OCI-LY1 (cell line): ENCODE measurements around the gene DLEC1.

Experiments
- H2AFZ ChIP-seq: fragments of 200-600 bp; sonication (generic), shearing (Covaris generic); 2 replicates; pipeline ENCODE4 v1.6.0; 2014; ENCODE audit warnings: antibody characterized with exemption, mild to moderate bottlenecking, low read length
- H3F3A ChIP-seq: fragments of 200-600 bp; sonication (generic), shearing (Covaris generic); 2 replicates; pipeline ENCODE4 v1.6.0; 2014; ENCODE audit warnings: mild to moderate bottlenecking, antibody characterized with exemption, low read length, moderate library complexity; ENCODE audit not compliant: insufficient read depth
- H3K27ac ChIP-seq: fragments of 200-600 bp; sonication (generic); 2 replicates; pipeline ENCODE4 v1.5.1; 2014; ENCODE audit warnings: low read length, mixed run types, mild to moderate bottlenecking, low read depth; ENCODE audit not compliant: poor library complexity, severe bottlenecking
- H3K27me3 ChIP-seq: fragments of 200-600 bp; sonication (generic); 2 replicates; pipeline ENCODE4 v1.6.0; 2014; ENCODE audit warnings: antibody characterized with exemption, mild to moderate bottlenecking, low read length, moderate library complexity; ENCODE audit not compliant: insufficient read depth
- H3K36me3 ChIP-seq: fragments of 200-600 bp; sonication (generic); 2 replicates; pipeline ENCODE4 v1.6.1; 2014; ENCODE audit warnings: mild to moderate bottlenecking, antibody characterized with exemption, low read length, moderate library complexity, mixed read lengths; ENCODE audit not compliant: insufficient read depth
- H3K4me1 ChIP-seq: fragments of 200-600 bp; sonication (generic); 2 replicates; pipeline ENCODE4 v1.5.1; 2014; ENCODE audit warnings: mild to moderate bottlenecking, low read length, moderate library complexity; ENCODE audit not compliant: insufficient read depth, severe bottlenecking
- H3K4me2 ChIP-seq: fragments of 200-600 bp; sonication (generic), shearing (Covaris generic); 2 replicates; pipeline ENCODE4 v1.6.1; 2014; ENCODE audit warnings: low read length
- H3K4me3 ChIP-seq: fragments of 200-600 bp; sonication (generic); 2 replicates; pipeline ENCODE4 v1.5.1; 2014; ENCODE audit warnings: low read length, low read depth, mild to moderate bottlenecking, mixed read lengths; ENCODE audit not compliant: poor library complexity, severe bottlenecking
- H3K79me2 ChIP-seq: fragments of 200-600 bp; shearing (Covaris generic); 2 replicates; pipeline ENCODE4 v1.6.1; 2016; ENCODE audit warnings: mixed run types, low read length, mixed read lengths; ENCODE audit not compliant: insufficient read depth
- H3K9ac ChIP-seq: fragments of 200-600 bp; sonication (generic), shearing (Covaris generic); 2 replicates; pipeline ENCODE4 v1.6.1; 2014; ENCODE audit warnings: mild to moderate bottlenecking, low read length, mixed read lengths
- H3K9me2 ChIP-seq: fragments of 200-600 bp; sonication (generic), shearing (Covaris generic); 2 replicates; pipeline ENCODE4 v1.6.1; 2014; ENCODE audit warnings: low read depth, mild to moderate bottlenecking, low read length, mixed read lengths
- H3K9me3 ChIP-seq: fragments of 200-600 bp; shearing (Covaris generic); 2 replicates; pipeline ENCODE4 v1.6.1; 2014; ENCODE audit warnings: low read length, mixed read lengths
- H4K20me1 ChIP-seq: fragments of 200-600 bp; sonication (generic), shearing (Covaris generic); 2 replicates; pipeline ENCODE4 v1.6.0; 2016; ENCODE audit warnings: mild to moderate bottlenecking, low read length; ENCODE audit not compliant: insufficient read depth
- EZH2 ChIP-seq: fragments of 200-600 bp; sonication (generic), shearing (Covaris generic); IDR thresholded peaks from 2 replicates; pipeline ENCODE4 v1.8.0; 2017; ENCODE audit warnings: borderline replicate concordance, mixed run types, mild to moderate bottlenecking, antibody characterized with exemption, low read length, moderate library complexity, mixed read lengths
- TF ChIP-seq, protein P1 (sequence below): fragments of 200-600 bp; sonication (generic), shearing (Covaris generic); IDR thresholded peaks from 2 replicates; pipeline ENCODE4 v1.5.1; 2017; ENCODE audit warnings: mild to moderate bottlenecking, antibody characterized with exemption, low read length, moderate library complexity, mixed read lengths

The DLEC1 gene

DNA sequence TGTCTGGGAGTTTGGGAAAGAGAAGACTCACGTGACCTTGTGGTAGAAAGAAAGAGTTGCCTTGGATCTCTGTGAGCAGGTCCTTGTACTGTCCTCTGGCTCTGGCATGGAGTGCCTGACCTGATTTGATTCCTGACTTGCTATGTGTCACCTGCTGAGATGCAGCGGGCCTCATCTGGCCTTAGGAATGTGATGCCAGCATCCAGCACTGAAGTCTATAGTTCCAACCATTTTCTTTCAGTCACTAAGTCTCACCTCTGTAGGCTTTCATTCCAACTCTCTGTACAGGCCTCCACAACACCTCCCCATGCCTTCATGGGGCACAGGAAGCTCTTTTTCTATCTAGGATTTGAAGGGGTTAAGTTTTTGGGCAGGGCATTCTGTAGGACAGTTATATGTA, 114.2 kb downstream of the DLEC1 start:
- no peak overlapping the region for H2AFZ ChIP-seq
- no peaks in the 10 kb centered on the region for H3K79me2 ChIP-seq
- no peaks in the 10 kb centered on the region for H3K36me3 ChIP-seq
- no peaks in the 10 kb centered on the region for H3K9me2 ChIP-seq
- H3K4me1 ChIP-seq, result peaks cover 6% of the 10 kb centered on the region
- no peak overlapping the region for H3K4me2 ChIP-seq
- TF ChIP-seq, protein P1, sequence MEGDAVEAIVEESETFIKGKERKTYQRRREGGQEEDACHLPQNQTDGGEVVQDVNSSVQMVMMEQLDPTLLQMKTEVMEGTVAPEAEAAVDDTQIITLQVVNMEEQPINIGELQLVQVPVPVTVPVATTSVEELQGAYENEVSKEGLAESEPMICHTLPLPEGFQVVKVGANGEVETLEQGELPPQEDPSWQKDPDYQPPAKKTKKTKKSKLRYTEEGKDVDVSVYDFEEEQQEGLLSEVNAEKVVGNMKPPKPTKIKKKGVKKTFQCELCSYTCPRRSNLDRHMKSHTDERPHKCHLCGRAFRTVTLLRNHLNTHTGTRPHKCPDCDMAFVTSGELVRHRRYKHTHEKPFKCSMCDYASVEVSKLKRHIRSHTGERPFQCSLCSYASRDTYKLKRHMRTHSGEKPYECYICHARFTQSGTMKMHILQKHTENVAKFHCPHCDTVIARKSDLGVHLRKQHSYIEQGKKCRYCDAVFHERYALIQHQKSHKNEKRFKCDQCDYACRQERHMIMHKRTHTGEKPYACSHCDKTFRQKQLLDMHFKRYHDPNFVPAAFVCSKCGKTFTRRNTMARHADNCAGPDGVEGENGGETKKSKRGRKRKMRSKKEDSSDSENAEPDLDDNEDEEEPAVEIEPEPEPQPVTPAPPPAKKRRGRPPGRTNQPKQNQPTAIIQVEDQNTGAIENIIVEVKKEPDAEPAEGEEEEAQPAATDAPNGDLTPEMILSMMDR, result no peak
- H3K9ac ChIP-seq, result no peak overlapping the region
- no peaks in the 10 kb centered on the region for H3F3A ChIP-seq
- H3K9me3 ChIP-seq, result no peaks in the 10 kb centered on the region
- H3K27me3 ChIP-seq, result no peaks in the 10 kb centered on the region
- H3K4me3 ChIP-seq, result no peak overlapping the region
- no peak overlapping the region for H3K27ac ChIP-seq
- H4K20me1 ChIP-seq, result no peaks in the 10 kb centered on the region

DNA sequence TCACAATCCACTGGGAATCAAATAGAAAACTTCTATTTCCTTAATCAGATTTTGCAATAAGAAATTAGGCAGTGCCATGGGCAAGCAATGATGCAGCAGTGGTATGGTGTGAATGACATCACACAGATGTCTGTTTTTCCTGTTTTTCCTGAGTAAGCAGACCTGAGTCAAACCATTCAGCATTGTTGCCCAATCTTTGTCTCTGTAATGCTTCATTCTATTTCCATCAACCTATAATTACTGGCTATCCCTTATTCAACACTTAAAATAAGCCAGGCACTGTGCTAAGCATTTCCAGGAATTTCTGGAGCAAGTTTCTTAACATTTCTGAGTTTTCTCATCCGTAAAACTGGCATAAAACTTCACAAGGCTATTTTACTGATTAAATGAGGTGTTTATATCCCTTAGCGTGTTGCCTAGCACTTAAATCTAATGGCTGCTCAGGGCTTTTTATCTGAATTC, 115.1 kb downstream of the DLEC1 start:
- Histone ChIP-seq H3K4me1 (peaks cover 5% of the 10 kb centered on the region), H3K27me3 (no peaks in the 10 kb centered on the region), H3K27ac (no peak overlapping the region), H3K36me3 (no peaks in the 10 kb centered on the region), H3K9me2 (no peaks in the 10 kb centered on the region), H3K9me3 (no peaks in the 10 kb centered on the region), H3K79me2 (no peaks in the 10 kb centered on the region), H3K9ac (no peak overlapping the region), H3F3A (no peaks in the 10 kb centered on the region), H3K4me3 (no peak overlapping the region), H3K4me2 (no peak overlapping the region), H4K20me1 (no peaks in the 10 kb centered on the region), H2AFZ (no peak overlapping the region)
- TF ChIP-seq, protein P1, result no peak
- no peak for TF ChIP-seq EZH2

DNA sequence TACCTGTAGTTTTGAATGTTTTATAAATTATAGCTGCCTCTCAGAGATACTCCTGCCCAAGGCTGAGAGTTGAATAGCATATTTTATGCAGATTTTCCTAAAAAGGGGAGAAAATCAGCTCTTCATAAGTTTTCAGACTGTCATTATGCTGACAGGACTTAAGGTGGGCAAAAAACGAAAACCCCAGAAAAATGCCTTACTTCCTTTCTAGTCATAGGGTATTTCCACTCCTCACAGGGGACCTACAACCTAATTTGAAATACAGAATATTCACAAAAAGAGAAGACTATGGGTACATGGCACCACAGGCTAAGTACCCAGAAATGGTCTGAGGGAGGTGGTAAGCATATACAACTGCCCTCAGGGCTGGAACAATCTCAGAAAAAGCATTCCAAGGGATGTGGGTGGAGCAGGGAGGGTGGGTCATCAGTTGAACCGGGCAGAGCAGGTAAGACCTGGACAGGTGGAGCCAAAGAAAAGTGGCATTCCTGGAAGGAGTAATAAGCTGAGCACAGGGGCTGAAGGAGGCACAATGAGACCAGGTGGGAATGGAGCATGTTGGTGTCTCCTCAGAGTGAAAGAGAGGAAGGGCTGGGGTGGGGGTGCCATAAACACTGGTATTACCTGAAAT, 115.7 kb downstream of the DLEC1 start:
- Histone ChIP-seq H3K27ac (no peak overlapping the region), H3K27me3 (no peaks in the 10 kb centered on the region), H3K9me2 (no peaks in the 10 kb centered on the region), H3K36me3 (no peaks in the 10 kb centered on the region), H2AFZ (no peak overlapping the region), H3K4me3 (no peak overlapping the region), H3K9me3 (no peaks in the 10 kb centered on the region), H3K4me2 (no peak overlapping the region), H3K4me1 (peaks cover under 1% of the 10 kb centered on the region), H4K20me1 (no peaks in the 10 kb centered on the region), H3F3A (no peaks in the 10 kb centered on the region), H3K9ac (no peak overlapping the region), H3K79me2 (no peaks in the 10 kb centered on the region)
- TF ChIP-seq, protein P1, result no peak
- TF ChIP-seq EZH2, result no peak
